Cardiac muscle cell (in vitro differentiated cells and primary cell): ENCODE results near the gene ITGBL1. TPM values are rescaled to one million over a fixed set of nuclear protein-coding genes. Genes with fewer than 3 reads are reported as not detected.

Source experiments
- DNase-seq, 2 donors: peaks; one replicate each; pipeline versions ENCODE4 v3.0.0 to v3.0.0-alpha.2; 2010 to 2017; ENCODE audit warnings: low read depth in 1 of 2, low spot score in 1 of 2
- H3K27ac ChIP-seq: fragments of 200-600 bp; sonication (generic); 2 replicates; pipeline ENCODE4 v1.5.1; 2016
- H3K27me3 ChIP-seq: fragments of 200-600 bp; sonication (generic); 2 replicates; pipeline ENCODE4 v1.6.0; 2016; ENCODE audit warnings: control low read depth
- H3K36me3 ChIP-seq: fragments of 200-600 bp; sonication (generic); 2 replicates; pipeline ENCODE4 v1.5.1; 2016; ENCODE audit warnings: control low read depth
- H3K4me1 ChIP-seq: fragments of 200-600 bp; sonication (generic); 2 replicates; pipeline ENCODE4 v1.8.1; 2017; ENCODE audit warnings: low read depth, mild to moderate bottlenecking, mixed run types
- H3K4me3 ChIP-seq: fragments of 200-600 bp; sonication (generic); 2 replicates; pipeline ENCODE4 v1.5.1; 2016; ENCODE audit warnings: mild to moderate bottlenecking
- H3K9me3 ChIP-seq: fragments of 200-600 bp; sonication (generic); 2 replicates; pipeline ENCODE4 v1.5.1; 2017; ENCODE audit warnings: low read depth, mild to moderate bottlenecking, control low read depth
- polyA plus RNA-seq: library from polyadenylated mRNA; unstranded; fragments of >200 nt; fragmentation: Nextera tagmentation; extraction: Ambion mirVana; gene quantifications from 2 replicates; pipeline ENCODE4 v1.2.1, GENCODE V29; 2016
- total RNA-seq: library from RNA; depleted of rRNA; stranded (reverse); fragments of >200 nt; gene quantifications from 2 replicates; pipeline ENCODE4 v1.2.3, GENCODE V29; 2016
- TF ChIP-seq, protein P1 (sequence below): IDR thresholded peaks from 2 replicates; pipeline ENCODE4 v1.5.1; 2012; ENCODE audit warnings: low read depth, mild to moderate bottlenecking, low read length

ITGBL1 gene
- total and polyA plus RNA-seq, 2 experiments from 2014 or later = not detected

DNA sequence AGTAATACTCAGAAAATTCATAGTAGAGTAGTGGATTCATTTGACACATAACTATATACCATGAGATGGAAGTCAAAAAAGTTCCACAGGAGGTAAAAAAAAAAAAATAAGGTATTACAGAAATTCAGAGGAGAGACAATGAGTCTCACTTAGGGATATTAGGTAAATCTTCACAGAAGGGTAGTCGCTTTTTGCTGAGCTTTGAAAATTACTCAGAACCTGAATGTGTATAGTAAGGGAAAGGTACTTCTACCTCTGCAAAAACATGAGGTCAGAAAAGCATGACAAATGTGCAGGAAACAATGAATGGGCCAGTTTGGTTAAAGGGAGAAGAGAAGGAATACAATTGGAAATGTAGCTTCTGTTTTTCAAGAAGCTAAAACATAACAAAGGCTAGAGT is 250.6 kb downstream of the ITGBL1 start:
- no peak overlapping the region for H3K27ac ChIP-seq

DNA sequence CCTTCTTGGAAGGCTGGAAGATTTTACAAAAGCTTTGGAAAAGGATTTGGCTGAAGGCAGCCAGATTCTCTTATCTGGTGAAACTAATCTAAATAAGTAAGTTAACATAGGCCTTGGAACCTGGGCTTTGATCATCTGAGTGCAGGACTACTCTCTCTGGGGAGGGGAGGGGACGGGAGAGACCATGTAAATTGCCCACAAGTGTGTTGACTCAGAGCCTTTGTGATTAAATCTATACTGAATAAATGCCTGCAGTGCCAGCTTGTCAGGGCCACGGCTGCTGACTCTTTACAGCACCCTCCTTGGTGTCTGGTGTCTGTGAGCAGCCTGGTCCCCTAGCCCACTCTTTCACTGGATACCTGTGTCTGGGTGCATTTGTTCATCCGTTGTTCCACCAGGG is 251.4 kb downstream of the ITGBL1 start:
- Histone ChIP-seq H3K36me3 (no peaks in the 10 kb centered on the region), H3K27me3 (peaks cover 8% of the 10 kb centered on the region), H3K4me1 (no peaks in the 10 kb centered on the region), H3K27ac (no peak overlapping the region), H3K4me3 (no peak overlapping the region), H3K9me3 (no peaks in the 10 kb centered on the region)
- no peak for DNase-seq
- TF ChIP-seq, protein P1, sequence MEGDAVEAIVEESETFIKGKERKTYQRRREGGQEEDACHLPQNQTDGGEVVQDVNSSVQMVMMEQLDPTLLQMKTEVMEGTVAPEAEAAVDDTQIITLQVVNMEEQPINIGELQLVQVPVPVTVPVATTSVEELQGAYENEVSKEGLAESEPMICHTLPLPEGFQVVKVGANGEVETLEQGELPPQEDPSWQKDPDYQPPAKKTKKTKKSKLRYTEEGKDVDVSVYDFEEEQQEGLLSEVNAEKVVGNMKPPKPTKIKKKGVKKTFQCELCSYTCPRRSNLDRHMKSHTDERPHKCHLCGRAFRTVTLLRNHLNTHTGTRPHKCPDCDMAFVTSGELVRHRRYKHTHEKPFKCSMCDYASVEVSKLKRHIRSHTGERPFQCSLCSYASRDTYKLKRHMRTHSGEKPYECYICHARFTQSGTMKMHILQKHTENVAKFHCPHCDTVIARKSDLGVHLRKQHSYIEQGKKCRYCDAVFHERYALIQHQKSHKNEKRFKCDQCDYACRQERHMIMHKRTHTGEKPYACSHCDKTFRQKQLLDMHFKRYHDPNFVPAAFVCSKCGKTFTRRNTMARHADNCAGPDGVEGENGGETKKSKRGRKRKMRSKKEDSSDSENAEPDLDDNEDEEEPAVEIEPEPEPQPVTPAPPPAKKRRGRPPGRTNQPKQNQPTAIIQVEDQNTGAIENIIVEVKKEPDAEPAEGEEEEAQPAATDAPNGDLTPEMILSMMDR = no peak

More for the DNA sequence above, 250.6 kb downstream of the ITGBL1 start:
- Histone ChIP-seq H3K4me3 (no peak overlapping the region), H3K27me3 (peaks cover 6% of the 10 kb centered on the region), H3K4me1 (no peaks in the 10 kb centered on the region), H3K9me3 (no peaks in the 10 kb centered on the region), H3K36me3 (no peaks in the 10 kb centered on the region)
- no peak for DNase-seq
- TF ChIP-seq, protein P1 = no peak

DNA sequence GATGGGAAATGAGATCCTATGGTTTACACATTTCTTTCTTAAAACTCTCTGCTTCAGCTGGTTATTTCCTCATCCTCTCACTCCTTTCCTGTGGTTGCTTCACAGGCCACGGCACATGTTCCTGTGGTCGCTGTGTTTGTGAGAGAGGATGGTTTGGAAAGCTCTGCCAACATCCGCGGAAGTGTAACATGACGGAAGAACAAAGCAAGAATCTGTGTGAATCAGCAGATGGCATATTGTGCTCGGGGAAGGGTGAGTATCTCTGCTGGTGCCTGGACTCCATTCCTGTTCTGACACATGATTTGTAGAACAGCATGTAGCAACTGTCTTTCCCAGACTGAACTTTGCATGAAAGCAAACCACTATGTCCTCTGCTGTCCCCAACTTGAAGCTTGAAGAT is 254.2 kb downstream of the ITGBL1 start:
- peak in 1 of 2 donors; percentile 74 for DNase-seq
- H3K27me3 ChIP-seq = peaks cover 13% of the 10 kb centered on the region
- H3K36me3 ChIP-seq = no peaks in the 10 kb centered on the region
- no peak overlapping the region for H3K4me3 ChIP-seq
- TF ChIP-seq, protein P1 = no peak
- no peaks in the 10 kb centered on the region for H3K9me3 ChIP-seq
- no peak overlapping the region for H3K27ac ChIP-seq
- H3K4me1 ChIP-seq = no peaks in the 10 kb centered on the region

DNA sequence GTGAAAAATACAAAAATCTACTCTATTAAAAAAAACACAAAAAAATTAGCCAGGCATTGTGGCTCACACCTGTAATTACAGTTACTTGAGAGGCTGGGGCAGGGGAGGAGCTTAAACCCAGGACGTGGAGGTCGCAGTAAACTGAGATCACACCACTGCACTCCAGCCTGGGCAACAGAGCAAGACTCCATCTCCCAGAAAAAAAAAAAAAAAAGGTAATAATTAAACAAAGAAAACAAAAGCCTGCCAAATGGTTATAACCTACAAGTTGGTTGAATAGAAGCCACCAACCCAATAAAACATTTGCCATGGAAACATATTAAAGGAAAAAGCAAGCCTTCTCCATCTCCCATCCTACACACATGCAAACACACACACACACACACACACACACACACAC is 255.2 kb downstream of the ITGBL1 start:
- TF ChIP-seq, protein P1 = no peak

DNA sequence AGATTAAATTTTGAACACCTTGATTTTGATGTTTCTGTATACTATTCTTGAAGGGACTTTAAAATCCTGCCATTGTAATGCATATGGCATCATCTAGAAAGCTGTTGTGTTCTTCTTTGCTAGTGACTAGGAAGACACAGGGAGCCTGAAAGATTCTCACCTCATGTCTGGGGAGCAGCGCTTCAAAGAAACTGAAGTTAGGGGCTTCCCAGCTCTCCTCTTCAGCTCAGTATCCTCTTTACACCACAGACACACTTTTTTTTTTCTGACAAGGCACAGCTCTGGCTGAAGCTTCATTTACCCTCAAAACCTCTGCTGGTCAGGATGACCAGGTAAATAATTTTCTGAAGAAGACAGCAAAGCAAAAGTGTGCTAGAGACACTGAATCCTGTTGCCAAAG is 255.6 kb downstream of the ITGBL1 start:
- H3K9me3 ChIP-seq = no peaks in the 10 kb centered on the region
- H3K4me1 ChIP-seq = no peaks in the 10 kb centered on the region
- H3K27me3 ChIP-seq = peaks cover 24% of the 10 kb centered on the region
- DNase-seq = no peak
- no peaks in the 10 kb centered on the region for H3K36me3 ChIP-seq
- TF ChIP-seq, protein P1 = no peak
- no peak overlapping the region for H3K27ac ChIP-seq
- no peak overlapping the region for H3K4me3 ChIP-seq

More for the DNA sequence above, 255.2 kb downstream of the ITGBL1 start:
- Histone ChIP-seq H3K36me3 (no peaks in the 10 kb centered on the region), H3K27me3 (peaks cover 20% of the 10 kb centered on the region), H3K9me3 (no peaks in the 10 kb centered on the region), H3K4me3 (no peak overlapping the region), H3K27ac (no peak overlapping the region), H3K4me1 (no peaks in the 10 kb centered on the region)
- DNase-seq = no peak

DNA sequence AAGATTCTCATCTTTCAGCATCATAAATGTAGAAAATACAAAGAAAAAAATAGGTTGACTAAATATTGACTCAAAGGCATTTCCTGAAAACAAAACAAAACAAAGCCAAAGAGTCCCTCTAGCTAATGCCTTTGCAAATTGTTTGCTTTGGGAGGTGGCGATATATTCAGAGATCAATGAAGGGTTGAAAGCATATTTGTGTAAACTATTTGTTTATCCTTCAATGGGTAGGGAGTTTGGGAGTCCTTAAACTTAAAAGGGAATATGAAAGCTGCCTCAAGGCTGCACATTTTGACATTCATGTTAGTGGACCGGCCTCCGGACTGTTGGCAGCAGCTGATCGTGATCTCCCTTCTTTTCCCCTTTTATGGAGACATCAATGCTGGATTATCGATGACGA is 257.5 kb downstream of the ITGBL1 start:
- H3K9me3 ChIP-seq = no peaks in the 10 kb centered on the region
- H3K4me1 ChIP-seq = no peaks in the 10 kb centered on the region
- H3K27ac ChIP-seq = no peak overlapping the region
- peaks cover 26% of the 10 kb centered on the region for H3K27me3 ChIP-seq
- TF ChIP-seq, protein P1 = no peak
- no peaks in the 10 kb centered on the region for H3K36me3 ChIP-seq
- DNase-seq = no peak
- H3K4me3 ChIP-seq = no peak overlapping the region
